H1 (cell line): ENCODE results near the gene CLEC3A. TPM values are rescaled to one million over a fixed set of nuclear protein-coding genes. Genes with fewer than 3 reads are reported as not detected.

Experiments used
- polyA plus RNA-seq, 7 experiments: library from polyadenylated mRNA; depleted of rRNA in 3 of 7; stranded (reverse) in 5 of 7; unstranded in 2 of 7; fragments of >200 nt in 5 of 7; fragments of 200-250 nt in 2 of 7; gene quantifications; 1 replicate in 5 of 7; 2 replicates in 1 of 7; 4 replicates in 1 of 7; pipeline versions ENCODE4 v1.2.1 to v1.2.3, GENCODE V29; 2011 to 2013; ENCODE audit warnings: missing spikeins in 2 of 7, mixed read lengths in 2 of 7
- total RNA-seq: library from RNA; stranded (reverse); fragmentation: NEBNext Ultra II Directional; extraction: Animal tissue kit (Norgen Biotek cat#: 25700); gene quantifications from 2 replicates; pipeline ENCODE4 v1.2.1, GENCODE V29; 2021
- TF ChIP-seq, protein P1 (sequence below): fragments of 300-600 bp; sonication (generic); IDR thresholded peaks from 2 replicates; pipeline ENCODE4 v1.7.1; 2012; ENCODE audit warnings: low read length, moderate library complexity, mild to moderate bottlenecking, inconsistent platforms; ENCODE audit not compliant: insufficient replicate concordance

The CLEC3A gene
- total and polyA plus RNA-seq, 2 of the 8 experiments (the other 6 are each of a cell fraction or from before 2014, with no cell fraction given), result not detected

DNA sequence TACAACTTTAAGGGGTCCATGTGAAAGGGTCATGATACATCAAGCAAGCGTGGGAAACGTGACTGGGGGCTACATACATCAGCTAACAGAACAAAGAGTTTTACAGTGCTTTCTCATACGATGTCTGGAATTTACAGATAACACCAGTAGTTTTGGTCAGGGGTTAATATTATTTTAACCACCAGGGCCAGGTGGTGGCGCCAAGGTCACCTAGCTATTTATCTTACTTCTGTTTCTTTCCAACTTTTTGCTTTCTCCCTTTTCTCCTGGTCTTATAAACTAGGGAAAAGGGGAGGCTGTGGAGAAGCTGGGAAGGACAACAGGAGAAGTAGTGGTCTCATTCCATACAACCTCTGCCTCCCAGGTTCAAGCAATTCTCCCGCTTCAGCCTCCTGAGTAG, 37.9 kb downstream of the CLEC3A start (continued):
- TF ChIP-seq, protein P1, sequence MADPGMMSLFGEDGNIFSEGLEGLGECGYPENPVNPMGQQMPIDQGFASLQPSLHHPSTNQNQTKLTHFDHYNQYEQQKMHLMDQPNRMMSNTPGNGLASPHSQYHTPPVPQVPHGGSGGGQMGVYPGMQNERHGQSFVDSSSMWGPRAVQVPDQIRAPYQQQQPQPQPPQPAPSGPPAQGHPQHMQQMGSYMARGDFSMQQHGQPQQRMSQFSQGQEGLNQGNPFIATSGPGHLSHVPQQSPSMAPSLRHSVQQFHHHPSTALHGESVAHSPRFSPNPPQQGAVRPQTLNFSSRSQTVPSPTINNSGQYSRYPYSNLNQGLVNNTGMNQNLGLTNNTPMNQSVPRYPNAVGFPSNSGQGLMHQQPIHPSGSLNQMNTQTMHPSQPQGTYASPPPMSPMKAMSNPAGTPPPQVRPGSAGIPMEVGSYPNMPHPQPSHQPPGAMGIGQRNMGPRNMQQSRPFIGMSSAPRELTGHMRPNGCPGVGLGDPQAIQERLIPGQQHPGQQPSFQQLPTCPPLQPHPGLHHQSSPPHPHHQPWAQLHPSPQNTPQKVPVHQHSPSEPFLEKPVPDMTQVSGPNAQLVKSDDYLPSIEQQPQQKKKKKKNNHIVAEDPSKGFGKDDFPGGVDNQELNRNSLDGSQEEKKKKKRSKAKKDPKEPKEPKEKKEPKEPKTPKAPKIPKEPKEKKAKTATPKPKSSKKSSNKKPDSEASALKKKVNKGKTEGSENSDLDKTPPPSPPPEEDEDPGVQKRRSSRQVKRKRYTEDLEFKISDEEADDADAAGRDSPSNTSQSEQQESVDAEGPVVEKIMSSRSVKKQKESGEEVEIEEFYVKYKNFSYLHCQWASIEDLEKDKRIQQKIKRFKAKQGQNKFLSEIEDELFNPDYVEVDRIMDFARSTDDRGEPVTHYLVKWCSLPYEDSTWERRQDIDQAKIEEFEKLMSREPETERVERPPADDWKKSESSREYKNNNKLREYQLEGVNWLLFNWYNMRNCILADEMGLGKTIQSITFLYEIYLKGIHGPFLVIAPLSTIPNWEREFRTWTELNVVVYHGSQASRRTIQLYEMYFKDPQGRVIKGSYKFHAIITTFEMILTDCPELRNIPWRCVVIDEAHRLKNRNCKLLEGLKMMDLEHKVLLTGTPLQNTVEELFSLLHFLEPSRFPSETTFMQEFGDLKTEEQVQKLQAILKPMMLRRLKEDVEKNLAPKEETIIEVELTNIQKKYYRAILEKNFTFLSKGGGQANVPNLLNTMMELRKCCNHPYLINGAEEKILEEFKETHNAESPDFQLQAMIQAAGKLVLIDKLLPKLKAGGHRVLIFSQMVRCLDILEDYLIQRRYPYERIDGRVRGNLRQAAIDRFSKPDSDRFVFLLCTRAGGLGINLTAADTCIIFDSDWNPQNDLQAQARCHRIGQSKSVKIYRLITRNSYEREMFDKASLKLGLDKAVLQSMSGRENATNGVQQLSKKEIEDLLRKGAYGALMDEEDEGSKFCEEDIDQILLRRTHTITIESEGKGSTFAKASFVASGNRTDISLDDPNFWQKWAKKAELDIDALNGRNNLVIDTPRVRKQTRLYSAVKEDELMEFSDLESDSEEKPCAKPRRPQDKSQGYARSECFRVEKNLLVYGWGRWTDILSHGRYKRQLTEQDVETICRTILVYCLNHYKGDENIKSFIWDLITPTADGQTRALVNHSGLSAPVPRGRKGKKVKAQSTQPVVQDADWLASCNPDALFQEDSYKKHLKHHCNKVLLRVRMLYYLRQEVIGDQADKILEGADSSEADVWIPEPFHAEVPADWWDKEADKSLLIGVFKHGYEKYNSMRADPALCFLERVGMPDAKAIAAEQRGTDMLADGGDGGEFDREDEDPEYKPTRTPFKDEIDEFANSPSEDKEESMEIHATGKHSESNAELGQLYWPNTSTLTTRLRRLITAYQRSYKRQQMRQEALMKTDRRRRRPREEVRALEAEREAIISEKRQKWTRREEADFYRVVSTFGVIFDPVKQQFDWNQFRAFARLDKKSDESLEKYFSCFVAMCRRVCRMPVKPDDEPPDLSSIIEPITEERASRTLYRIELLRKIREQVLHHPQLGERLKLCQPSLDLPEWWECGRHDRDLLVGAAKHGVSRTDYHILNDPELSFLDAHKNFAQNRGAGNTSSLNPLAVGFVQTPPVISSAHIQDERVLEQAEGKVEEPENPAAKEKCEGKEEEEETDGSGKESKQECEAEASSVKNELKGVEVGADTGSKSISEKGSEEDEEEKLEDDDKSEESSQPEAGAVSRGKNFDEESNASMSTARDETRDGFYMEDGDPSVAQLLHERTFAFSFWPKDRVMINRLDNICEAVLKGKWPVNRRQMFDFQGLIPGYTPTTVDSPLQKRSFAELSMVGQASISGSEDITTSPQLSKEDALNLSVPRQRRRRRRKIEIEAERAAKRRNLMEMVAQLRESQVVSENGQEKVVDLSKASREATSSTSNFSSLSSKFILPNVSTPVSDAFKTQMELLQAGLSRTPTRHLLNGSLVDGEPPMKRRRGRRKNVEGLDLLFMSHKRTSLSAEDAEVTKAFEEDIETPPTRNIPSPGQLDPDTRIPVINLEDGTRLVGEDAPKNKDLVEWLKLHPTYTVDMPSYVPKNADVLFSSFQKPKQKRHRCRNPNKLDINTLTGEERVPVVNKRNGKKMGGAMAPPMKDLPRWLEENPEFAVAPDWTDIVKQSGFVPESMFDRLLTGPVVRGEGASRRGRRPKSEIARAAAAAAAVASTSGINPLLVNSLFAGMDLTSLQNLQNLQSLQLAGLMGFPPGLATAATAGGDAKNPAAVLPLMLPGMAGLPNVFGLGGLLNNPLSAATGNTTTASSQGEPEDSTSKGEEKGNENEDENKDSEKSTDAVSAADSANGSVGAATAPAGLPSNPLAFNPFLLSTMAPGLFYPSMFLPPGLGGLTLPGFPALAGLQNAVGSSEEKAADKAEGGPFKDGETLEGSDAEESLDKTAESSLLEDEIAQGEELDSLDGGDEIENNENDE, result no peak
